Fibroblast of lung (primary cell): Measurements from ENCODE around the gene USH1C.

Experiments
- CTCF ChIP-seq, 2 donors: IDR thresholded peaks in 1 of 2; conservative IDR thresholded peaks in 1 of 2; 1 replicate in 1 of 2; 2 replicates in 1 of 2; pipeline ENCODE4 v1.5.1; 2011 to 2012; ENCODE audit warnings: low read length in 2 of 2, control low read depth in 1 of 2, inconsistent platforms in 1 of 2, low read depth in 1 of 2, mild to moderate bottlenecking in 1 of 2
- EZH2 ChIP-seq: IDR thresholded peaks from 2 replicates; pipeline ENCODE4 v1.5.1; 2012; ENCODE audit warnings: low read length, control low read depth, mild to moderate bottlenecking; ENCODE audit errors: missing control alignments

GRCh38 chr11:17590463-17590862 lies 46.2 kb upstream of the USH1C start:
- TF ChIP-seq CTCF (conservative IDR thresholded peaks at IDR 0.05 in 1 of 2, IDR thresholded peaks at IDR 0.05 in 1 of 2; ENCODE audit: low read depth in 1 of 2, low read length in 2 of 2) (no peak), EZH2 (no peak)
